Hepatocyte (in vitro differentiated cells): ENCODE results near the gene ZNF667. TPM values are rescaled to one million over a fixed set of nuclear protein-coding genes. Genes with fewer than 3 reads are reported as not detected.

Source experiments
- DNase-seq: peaks from one replicate; pipeline ENCODE4 v3.0.0-alpha.2; 2016; ENCODE audit warnings: low spot score
- H2AFZ ChIP-seq: fragments of 200-600 bp; sonication (generic); 2 replicates; pipeline ENCODE4 v1.6.0; 2016; ENCODE audit warnings: antibody characterized with exemption, mild to moderate bottlenecking
- H3K27ac ChIP-seq: fragments of 200-600 bp; sonication (generic); 2 replicates; pipeline ENCODE4 v1.5.1; 2016; ENCODE audit warnings: mild to moderate bottlenecking
- H3K27me3 ChIP-seq: fragments of 200-600 bp; sonication (generic); 2 replicates; pipeline ENCODE4 v1.6.1; 2016
- H3K36me3 ChIP-seq: fragments of 200-600 bp; sonication (generic); replicated peaks from 2 replicates; pipeline ENCODE4 v1.5.1; 2016; ENCODE audit warnings: low read depth; ENCODE audit not compliant: insufficient read depth
- H3K4me1 ChIP-seq: fragments of 200-600 bp; sonication (generic); 2 replicates; pipeline ENCODE4 v1.5.1; 2016; ENCODE audit warnings: mild to moderate bottlenecking, moderate library complexity; ENCODE audit not compliant: insufficient read depth
- H3K4me2 ChIP-seq: fragments of 200-600 bp; sonication (generic); 2 replicates; pipeline ENCODE4 v1.6.0; 2016
- H3K4me3 ChIP-seq: fragments of 200-600 bp; sonication (generic); 2 replicates; pipeline ENCODE4 v1.5.1; 2016; ENCODE audit warnings: mild to moderate bottlenecking
- H3K79me2 ChIP-seq: fragments of 200-600 bp; sonication (generic); 2 replicates; pipeline ENCODE4 v1.6.0; 2017; ENCODE audit warnings: mild to moderate bottlenecking
- H3K9me2 ChIP-seq: fragments of 200-600 bp; sonication (generic); replicated peaks from 2 replicates; pipeline ENCODE4 v1.6.0; 2017; ENCODE audit warnings: mild to moderate bottlenecking; ENCODE audit not compliant: insufficient read depth
- H3K9me3 ChIP-seq: fragments of 200-600 bp; sonication (generic); 2 replicates; pipeline ENCODE4 v1.5.1; 2016; ENCODE audit warnings: low read depth, mild to moderate bottlenecking
- H4K20me1 ChIP-seq: fragments of 200-600 bp; sonication (generic); 2 replicates; pipeline ENCODE4 v1.6.0; 2016; ENCODE audit warnings: mild to moderate bottlenecking; ENCODE audit not compliant: insufficient read depth, poor library complexity, severe bottlenecking
- CTCF ChIP-seq: fragments of 200-600 bp; sonication (generic); IDR thresholded peaks from 2 replicates; pipeline ENCODE4 v1.5.1; 2016; ENCODE audit warnings: antibody characterized with exemption, mild to moderate bottlenecking; ENCODE audit not compliant: poor library complexity
- EZH2 ChIP-seq: fragments of 200-600 bp; sonication (generic); IDR thresholded peaks from 2 replicates; pipeline ENCODE4 v1.6.1; 2016; ENCODE audit warnings: antibody characterized with exemption, mild to moderate bottlenecking, borderline replicate concordance
- EZH2phosphoT487 ChIP-seq: fragments of 200-600 bp; sonication (generic); IDR thresholded peaks from one replicate; pipeline ENCODE4 v1.6.1; 2018; ENCODE audit warnings: antibody characterized with exemption, mild to moderate bottlenecking, low read depth, moderate library complexity; ENCODE audit not compliant: unreplicated experiment, severe bottlenecking
- WGBS: methylation state at CpG from one replicate; pipeline ENCODE4 v1.1.6; 2016; ENCODE audit warnings: low lambda C conversion rate; ENCODE audit errors: missing lambda C conversion rate; 5-methylcytosine and 5-hydroxymethylcytosine counted together
- polyA plus RNA-seq: library from polyadenylated mRNA; unstranded; fragments of >200 nt; fragmentation: Nextera tagmentation; extraction: Ambion mirVana; gene quantifications from 2 replicates; pipeline ENCODE4 v1.2.1, GENCODE V29; 2016
- total RNA-seq: library from RNA; depleted of rRNA; stranded (reverse); fragments of >200 nt; gene quantifications from 2 replicates; pipeline ENCODE4 v1.2.3, GENCODE V29; 2014

ZNF667 gene
- total and polyA plus RNA-seq, 2 experiments from 2014 or later = 2.4 to 3.4 TPM

GRCh38 chr19:56403261-56403660, 73.9 kb downstream of the ZNF667 start:
- H3K4me3 ChIP-seq = peak overlapping the region; percentile 51
- TF ChIP-seq EZH2phosphoT487 = no peak
- no peak for TF ChIP-seq CTCF
- no peak for TF ChIP-seq EZH2
- H3K4me1 ChIP-seq = no peaks in the 10 kb centered on the region
- WGBS = 43% methylated on average over 9 of the region's 9 CpGs
- peak overlapping the region; percentile 93 for H3K4me2 ChIP-seq
- no peaks in the 10 kb centered on the region for H3K9me2 ChIP-seq
- H3K36me3 ChIP-seq = no peaks in the 10 kb centered on the region
- peak overlapping the region; percentile 95 for H3K27ac ChIP-seq
- peak overlapping the region; percentile 100 for H2AFZ ChIP-seq
- H3K79me2 ChIP-seq = peaks cover 24% of the 10 kb centered on the region
- peaks cover 3% of the 10 kb centered on the region for H3K9me3 ChIP-seq
- no peaks in the 10 kb centered on the region for H4K20me1 ChIP-seq
- no peaks in the 10 kb centered on the region for H3K27me3 ChIP-seq
- no peak for DNase-seq

GRCh38 chr19:56400485-56400884, 76.7 kb downstream of the ZNF667 start:
- no peaks in the 10 kb centered on the region for H3K9me3 ChIP-seq
- H3K27me3 ChIP-seq = no peaks in the 10 kb centered on the region

GRCh38 chr19:56398809-56399208, 78.3 kb downstream of the ZNF667 start:
- Histone ChIP-seq H3K27ac (no peak overlapping the region), H3K9me2 (no peaks in the 10 kb centered on the region), H3K36me3 (no peaks in the 10 kb centered on the region), H3K4me2 (no peak overlapping the region), H3K79me2 (peaks cover 7% of the 10 kb centered on the region), H3K27me3 (no peaks in the 10 kb centered on the region), H3K4me1 (no peaks in the 10 kb centered on the region), H3K4me3 (no peak overlapping the region), H4K20me1 (no peaks in the 10 kb centered on the region), H2AFZ (no peak overlapping the region), H3K9me3 (no peaks in the 10 kb centered on the region)
- 78% methylated on average over 5 of the region's 5 CpGs for WGBS
- no peak for TF ChIP-seq EZH2
- no peak for TF ChIP-seq CTCF
- no peak for TF ChIP-seq EZH2phosphoT487
- no peak for DNase-seq

More at GRCh38 chr19:56400485-56400884, 76.7 kb downstream of the ZNF667 start:
- H3K4me2 ChIP-seq = no peak overlapping the region
- H4K20me1 ChIP-seq = no peaks in the 10 kb centered on the region
- H3K4me1 ChIP-seq = no peaks in the 10 kb centered on the region
- DNase-seq = no peak
- H3K36me3 ChIP-seq = no peaks in the 10 kb centered on the region
- no peak overlapping the region for H2AFZ ChIP-seq
- no peak overlapping the region for H3K27ac ChIP-seq
- H3K79me2 ChIP-seq = peaks cover 20% of the 10 kb centered on the region
- TF ChIP-seq EZH2 (no peak), CTCF (no peak), EZH2phosphoT487 (no peak)
- no peaks in the 10 kb centered on the region for H3K9me2 ChIP-seq
- no peak overlapping the region for H3K4me3 ChIP-seq
- 98% methylated on average over 4 of the region's 4 CpGs for WGBS
